ENCODE results near the gene BTG4.

Gene BTG4

GRCh38 chr11:111454561-111455192 is 57.5 kb downstream of the BTG4 start:
- H3K27ac ChIP-seq = peak overlapping the region; percentile 52; the same call in 1 of the 2 replicates
- peak; percentile 75 for TF ChIP-seq CTCF (conservative IDR thresholded peaks at IDR 0.05)

GRCh38 chr11:111452817-111453552 is 59.2 kb downstream of the BTG4 start:
- TF ChIP-seq CTCF (conservative IDR thresholded peaks at IDR 0.05) = no peak
- no peak overlapping the region for H3K27ac ChIP-seq

- H3K27ac ChIP-seq = no peak overlapping the region
- TF ChIP-seq CTCF (conservative IDR thresholded peaks at IDR 0.05) = no peak
Measured at GRCh38 chr11:111452146-111452545, 60.0 kb downstream of the BTG4 start.

GRCh38 chr11:111450480-111451320 is 61.5 kb downstream of the BTG4 start:
- TF ChIP-seq CTCF (conservative IDR thresholded peaks at IDR 0.05) = no peak
- H3K27ac ChIP-seq = no peak overlapping the region

DNA sequence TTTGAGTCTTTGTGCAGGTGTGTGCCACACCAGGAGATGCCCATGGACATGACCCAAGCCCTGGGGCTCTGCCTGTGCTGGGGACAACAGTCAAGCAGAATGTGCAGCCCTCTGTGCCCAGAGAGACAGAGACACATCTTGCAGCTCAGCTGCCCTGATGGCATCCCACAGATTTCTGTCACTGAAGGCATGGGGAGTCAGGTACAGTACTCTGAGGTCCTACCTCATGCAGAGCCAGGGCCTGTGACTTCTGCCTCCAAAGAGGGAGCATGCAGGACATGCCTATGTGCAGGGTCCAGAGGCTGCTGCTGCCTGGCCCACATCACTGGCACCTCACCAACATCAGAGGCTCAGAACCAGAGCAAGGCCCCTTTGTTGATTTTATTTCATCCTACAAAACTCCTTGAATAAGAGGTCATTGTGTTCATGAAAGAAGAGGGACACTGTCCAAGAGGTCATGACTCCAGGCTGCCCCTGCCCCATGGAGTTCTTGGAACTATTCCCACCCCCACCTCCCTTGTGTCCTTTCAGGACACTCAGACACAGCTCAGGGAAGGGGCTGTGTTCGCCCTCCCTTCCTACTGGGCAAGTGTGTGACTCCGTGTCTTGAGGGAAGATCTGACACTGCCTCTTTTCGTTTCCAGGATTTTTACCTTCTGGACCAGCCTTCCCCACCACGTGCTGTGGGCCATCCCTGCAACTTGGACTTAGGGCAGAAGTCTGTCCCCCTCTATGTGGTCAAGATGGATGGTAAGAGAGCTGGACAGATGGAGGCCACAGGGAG is 62.3 kb downstream of the BTG4 start:
- no peak overlapping the region for H3K27ac ChIP-seq
- no peak for TF ChIP-seq CTCF (conservative IDR thresholded peaks at IDR 0.05)

GRCh38 chr11:111448831-111449557 is 63.2 kb downstream of the BTG4 start:
- no peak for TF ChIP-seq CTCF (conservative IDR thresholded peaks at IDR 0.05)

More at GRCh38 chr11:111448831-111449557, 63.2 kb downstream of the BTG4 start:
- H3K27ac ChIP-seq = no peak overlapping the region
